ENCODE results near the gene ST6GALNAC1. TPM values are rescaled to one million over a fixed set of nuclear protein-coding genes. Genes with fewer than 3 reads are reported as not detected.

Gene ST6GALNAC1
- total and polyA plus RNA-seq, 2 of the 13 experiments (the other 11 are each of a cell fraction or from before 2014, with no cell fraction given): not detected

DNA sequence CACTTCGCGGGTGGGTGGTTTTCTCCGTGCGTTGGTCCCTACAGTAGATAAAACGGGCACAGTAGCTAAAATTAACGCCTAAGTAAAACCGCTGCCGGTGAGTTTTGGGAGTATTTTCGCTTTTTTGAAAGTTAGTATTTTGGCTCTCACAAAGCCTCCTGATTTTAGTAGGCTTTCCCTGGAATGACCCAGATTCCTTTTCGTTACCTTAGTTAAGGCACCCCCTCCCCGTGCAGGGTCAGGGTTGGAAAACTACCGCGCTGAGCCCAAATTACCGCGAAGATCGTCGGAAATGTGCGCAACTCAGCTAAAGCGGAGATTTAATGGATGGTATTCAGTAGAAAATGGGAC, 28.3 kb upstream of the ST6GALNAC1 start (continued):
- TF ChIP-seq, protein P1, sequence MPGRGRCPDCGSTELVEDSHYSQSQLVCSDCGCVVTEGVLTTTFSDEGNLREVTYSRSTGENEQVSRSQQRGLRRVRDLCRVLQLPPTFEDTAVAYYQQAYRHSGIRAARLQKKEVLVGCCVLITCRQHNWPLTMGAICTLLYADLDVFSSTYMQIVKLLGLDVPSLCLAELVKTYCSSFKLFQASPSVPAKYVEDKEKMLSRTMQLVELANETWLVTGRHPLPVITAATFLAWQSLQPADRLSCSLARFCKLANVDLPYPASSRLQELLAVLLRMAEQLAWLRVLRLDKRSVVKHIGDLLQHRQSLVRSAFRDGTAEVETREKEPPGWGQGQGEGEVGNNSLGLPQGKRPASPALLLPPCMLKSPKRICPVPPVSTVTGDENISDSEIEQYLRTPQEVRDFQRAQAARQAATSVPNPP (CRISPR knock-in tag; IDR thresholded peaks at IDR 0.05): no peak
- no peak for TF ChIP-seq NFIB (CRISPR knock-in tag; IDR thresholded peaks at IDR 0.05; ENCODE audit: borderline replicate concordance)
- peak; percentile 65; the same call in 1 of the 2 replicates for TF ChIP-seq SNAI1 (CRISPR knock-in tag; IDR thresholded peaks at IDR 0.05; ENCODE audit: borderline replicate concordance)
- TF ChIP-seq, protein P2, sequence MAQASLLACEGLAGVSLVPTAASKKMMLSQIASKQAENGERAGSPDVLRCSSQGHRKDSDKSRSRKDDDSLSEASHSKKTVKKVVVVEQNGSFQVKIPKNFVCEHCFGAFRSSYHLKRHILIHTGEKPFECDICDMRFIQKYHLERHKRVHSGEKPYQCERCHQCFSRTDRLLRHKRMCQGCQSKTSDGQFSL (CRISPR knock-in tag; IDR thresholded peaks at IDR 0.05): no peak
- TF ChIP-seq ZNF256 (CRISPR knock-in tag; conservative IDR thresholded peaks at IDR 0.05): no peak
- TF ChIP-seq, protein P3, sequence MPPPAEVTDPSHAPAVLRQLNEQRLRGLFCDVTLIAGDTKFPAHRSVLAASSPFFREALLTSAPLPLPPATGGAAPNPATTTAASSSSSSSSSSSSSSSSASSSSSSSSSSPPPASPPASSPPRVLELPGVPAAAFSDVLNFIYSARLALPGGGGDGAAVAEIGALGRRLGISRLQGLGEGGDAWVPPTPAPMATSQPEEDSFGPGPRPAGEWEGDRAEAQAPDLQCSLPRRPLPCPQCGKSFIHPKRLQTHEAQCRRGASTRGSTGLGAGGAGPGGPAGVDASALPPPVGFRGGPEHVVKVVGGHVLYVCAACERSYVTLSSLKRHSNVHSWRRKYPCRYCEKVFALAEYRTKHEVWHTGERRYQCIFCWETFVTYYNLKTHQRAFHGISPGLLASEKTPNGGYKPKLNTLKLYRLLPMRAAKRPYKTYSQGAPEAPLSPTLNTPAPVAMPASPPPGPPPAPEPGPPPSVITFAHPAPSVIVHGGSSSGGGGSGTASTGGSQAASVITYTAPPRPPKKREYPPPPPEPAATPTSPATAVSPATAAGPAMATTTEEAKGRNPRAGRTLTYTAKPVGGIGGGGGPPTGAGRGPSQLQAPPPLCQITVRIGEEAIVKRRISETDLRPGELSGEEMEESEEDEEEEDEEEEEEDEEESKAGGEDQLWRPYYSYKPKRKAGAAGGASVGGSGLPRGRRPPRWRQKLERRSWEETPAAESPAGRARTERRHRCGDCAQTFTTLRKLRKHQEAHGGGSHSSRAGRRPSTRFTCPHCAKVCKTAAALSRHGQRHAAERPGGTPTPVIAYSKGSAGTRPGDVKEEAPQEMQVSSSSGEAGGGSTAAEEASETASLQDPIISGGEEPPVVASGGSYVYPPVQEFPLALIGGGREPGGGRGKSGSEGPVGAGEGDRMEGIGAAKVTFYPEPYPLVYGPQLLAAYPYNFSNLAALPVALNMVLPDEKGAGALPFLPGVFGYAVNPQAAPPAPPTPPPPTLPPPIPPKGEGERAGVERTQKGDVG (CRISPR knock-in tag; IDR thresholded peaks at IDR 0.05; ENCODE audit: borderline replicate concordance): no peak
- TF ChIP-seq BORCS8-MEF2B (CRISPR knock-in tag; IDR thresholded peaks at IDR 0.05): no peak
- TF ChIP-seq, protein P4, sequence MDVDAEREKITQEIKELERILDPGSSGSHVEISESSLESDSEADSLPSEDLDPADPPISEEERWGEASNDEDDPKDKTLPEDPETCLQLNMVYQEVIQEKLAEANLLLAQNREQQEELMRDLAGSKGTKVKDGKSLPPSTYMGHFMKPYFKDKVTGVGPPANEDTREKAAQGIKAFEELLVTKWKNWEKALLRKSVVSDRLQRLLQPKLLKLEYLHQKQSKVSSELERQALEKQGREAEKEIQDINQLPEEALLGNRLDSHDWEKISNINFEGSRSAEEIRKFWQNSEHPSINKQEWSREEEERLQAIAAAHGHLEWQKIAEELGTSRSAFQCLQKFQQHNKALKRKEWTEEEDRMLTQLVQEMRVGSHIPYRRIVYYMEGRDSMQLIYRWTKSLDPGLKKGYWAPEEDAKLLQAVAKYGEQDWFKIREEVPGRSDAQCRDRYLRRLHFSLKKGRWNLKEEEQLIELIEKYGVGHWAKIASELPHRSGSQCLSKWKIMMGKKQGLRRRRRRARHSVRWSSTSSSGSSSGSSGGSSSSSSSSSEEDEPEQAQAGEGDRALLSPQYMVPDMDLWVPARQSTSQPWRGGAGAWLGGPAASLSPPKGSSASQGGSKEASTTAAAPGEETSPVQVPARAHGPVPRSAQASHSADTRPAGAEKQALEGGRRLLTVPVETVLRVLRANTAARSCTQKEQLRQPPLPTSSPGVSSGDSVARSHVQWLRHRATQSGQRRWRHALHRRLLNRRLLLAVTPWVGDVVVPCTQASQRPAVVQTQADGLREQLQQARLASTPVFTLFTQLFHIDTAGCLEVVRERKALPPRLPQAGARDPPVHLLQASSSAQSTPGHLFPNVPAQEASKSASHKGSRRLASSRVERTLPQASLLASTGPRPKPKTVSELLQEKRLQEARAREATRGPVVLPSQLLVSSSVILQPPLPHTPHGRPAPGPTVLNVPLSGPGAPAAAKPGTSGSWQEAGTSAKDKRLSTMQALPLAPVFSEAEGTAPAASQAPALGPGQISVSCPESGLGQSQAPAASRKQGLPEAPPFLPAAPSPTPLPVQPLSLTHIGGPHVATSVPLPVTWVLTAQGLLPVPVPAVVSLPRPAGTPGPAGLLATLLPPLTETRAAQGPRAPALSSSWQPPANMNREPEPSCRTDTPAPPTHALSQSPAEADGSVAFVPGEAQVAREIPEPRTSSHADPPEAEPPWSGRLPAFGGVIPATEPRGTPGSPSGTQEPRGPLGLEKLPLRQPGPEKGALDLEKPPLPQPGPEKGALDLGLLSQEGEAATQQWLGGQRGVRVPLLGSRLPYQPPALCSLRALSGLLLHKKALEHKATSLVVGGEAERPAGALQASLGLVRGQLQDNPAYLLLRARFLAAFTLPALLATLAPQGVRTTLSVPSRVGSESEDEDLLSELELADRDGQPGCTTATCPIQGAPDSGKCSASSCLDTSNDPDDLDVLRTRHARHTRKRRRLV (CRISPR knock-in tag; IDR thresholded peaks at IDR 0.05): no peak
- no peak for TF ChIP-seq CBX2 (IDR thresholded peaks at IDR 0.05; ENCODE audit: low read depth, low read length)
- no peak for TF ChIP-seq CBX2 (CRISPR knock-in tag; IDR thresholded peaks at IDR 0.05; ENCODE audit: low read depth)
- no peak for TF ChIP-seq ATRX (CRISPR knock-in tag; IDR thresholded peaks at IDR 0.05; ENCODE audit: borderline replicate concordance)
- no peak for TF ChIP-seq KAT8 (CRISPR knock-in tag; IDR thresholded peaks at IDR 0.05)
- TF ChIP-seq REXO4 (CRISPR knock-in tag; IDR thresholded peaks at IDR 0.05; ENCODE audit: borderline replicate concordance): no peak
- no peak for TF ChIP-seq ZNF746 (CRISPR knock-in tag; IDR thresholded peaks at IDR 0.05)
- 0 out of 2 replicates have a peak, but pooled peaks have one; percentile 24 for TF ChIP-seq RBFOX2 (IDR thresholded peaks at IDR 0.05; ENCODE audit: low read depth, low read length)
- TF ChIP-seq SSRP1 (CRISPR knock-in tag; IDR thresholded peaks at IDR 0.05): no peak
- TF ChIP-seq CREM (IDR thresholded peaks at IDR 0.05): no peak
- TF ChIP-seq CREM (CRISPR knock-in tag; IDR thresholded peaks at IDR 0.05): no peak
- TF ChIP-seq, protein P5, sequence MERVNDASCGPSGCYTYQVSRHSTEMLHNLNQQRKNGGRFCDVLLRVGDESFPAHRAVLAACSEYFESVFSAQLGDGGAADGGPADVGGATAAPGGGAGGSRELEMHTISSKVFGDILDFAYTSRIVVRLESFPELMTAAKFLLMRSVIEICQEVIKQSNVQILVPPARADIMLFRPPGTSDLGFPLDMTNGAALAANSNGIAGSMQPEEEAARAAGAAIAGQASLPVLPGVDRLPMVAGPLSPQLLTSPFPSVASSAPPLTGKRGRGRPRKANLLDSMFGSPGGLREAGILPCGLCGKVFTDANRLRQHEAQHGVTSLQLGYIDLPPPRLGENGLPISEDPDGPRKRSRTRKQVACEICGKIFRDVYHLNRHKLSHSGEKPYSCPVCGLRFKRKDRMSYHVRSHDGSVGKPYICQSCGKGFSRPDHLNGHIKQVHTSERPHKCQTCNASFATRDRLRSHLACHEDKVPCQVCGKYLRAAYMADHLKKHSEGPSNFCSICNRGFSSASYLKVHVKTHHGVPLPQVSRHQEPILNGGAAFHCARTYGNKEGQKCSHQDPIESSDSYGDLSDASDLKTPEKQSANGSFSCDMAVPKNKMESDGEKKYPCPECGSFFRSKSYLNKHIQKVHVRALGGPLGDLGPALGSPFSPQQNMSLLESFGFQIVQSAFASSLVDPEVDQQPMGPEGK (CRISPR knock-in tag; IDR thresholded peaks at IDR 0.05): no peak

All from HepG2 (cell line).